SK-N-DZ (cell line): ENCODE measurements around the gene GLRX5.

ENCODE experiments used
- DNase-seq: peaks from one replicate; pipeline ENCODE4 v3.0.0-alpha.2; 2015; ENCODE audit warnings: low spot score

The GLRX5 gene

DNA sequence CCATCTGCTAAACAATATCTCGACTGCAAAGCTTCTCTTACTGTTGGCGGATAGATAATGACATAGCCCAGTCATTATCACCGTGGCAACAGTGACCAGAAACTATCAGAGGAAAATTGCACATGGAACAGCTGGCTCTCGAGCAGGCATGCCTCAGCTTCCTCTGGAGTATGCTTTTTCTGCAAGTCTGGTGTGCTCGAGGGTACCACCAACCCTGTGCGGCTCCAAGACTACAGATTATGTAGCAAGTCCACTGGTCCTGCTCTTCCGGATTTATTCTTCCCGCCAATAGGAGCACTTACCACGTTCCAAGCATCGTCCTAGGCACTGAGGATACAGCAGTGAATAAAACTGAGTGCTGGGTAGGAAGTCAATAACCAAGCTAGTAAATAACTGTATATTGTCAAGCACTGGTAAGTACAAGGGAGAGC, 1.4 kb upstream of the GLRX5 start:
- peak; percentile 15 for DNase-seq

DNA sequence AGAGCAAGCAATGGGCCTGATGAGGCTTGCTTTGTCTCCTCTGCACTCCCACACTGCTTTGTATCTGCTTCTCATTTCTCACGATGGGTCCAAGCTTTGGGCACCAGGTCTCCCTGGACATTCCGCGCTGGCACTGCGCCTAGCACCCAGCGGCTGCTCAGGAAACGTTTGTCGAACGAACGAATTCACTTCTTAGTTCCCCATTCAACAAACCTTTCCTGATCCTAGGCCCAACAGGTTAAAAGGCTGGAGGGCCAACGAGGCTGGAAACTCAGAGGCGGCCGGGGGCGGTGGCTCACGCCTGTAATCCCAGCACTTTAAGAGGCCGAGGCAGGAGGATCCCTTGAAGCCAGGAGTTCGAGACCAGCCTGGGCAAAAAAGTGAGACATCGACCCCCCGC, 1.0 kb upstream of the GLRX5 start:
- no peak for DNase-seq

DNA sequence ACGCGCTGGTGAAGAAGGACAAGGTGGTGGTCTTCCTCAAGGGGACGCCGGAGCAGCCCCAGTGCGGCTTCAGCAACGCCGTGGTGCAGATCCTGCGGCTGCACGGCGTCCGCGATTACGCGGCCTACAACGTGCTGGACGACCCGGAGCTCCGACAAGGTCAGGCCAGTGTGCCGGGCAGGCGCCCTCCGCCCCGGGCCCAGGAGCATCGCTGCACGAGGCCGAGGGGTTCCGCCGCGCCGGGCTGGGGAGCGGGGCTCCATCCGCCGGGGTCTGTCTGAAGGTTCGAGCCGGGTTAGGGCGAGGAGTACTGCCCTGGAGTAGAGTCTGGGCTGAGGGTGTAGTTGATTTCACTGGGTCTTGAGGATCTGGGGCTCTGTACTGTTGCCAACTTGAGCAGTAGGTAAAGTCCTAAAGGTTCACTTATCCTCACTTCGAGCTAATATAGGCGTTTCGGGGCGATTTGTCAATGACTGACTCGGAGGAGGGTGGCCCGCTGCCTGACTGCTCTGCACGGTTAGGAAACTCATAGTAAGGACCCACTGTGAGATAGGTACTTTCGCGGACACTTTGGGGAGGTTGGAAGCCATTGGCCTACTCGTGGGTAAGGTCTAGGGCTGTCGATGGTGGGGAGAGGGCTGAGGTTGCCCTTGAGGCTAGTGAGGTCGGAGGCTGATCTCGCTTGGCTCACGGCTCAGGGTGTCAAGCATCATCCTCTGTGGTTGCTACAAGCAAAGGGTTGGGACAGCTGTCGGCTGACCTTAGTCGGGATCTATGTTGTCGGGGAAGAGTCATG, 574 bp downstream of the GLRX5 start:
- DNase-seq = no peak

DNA sequence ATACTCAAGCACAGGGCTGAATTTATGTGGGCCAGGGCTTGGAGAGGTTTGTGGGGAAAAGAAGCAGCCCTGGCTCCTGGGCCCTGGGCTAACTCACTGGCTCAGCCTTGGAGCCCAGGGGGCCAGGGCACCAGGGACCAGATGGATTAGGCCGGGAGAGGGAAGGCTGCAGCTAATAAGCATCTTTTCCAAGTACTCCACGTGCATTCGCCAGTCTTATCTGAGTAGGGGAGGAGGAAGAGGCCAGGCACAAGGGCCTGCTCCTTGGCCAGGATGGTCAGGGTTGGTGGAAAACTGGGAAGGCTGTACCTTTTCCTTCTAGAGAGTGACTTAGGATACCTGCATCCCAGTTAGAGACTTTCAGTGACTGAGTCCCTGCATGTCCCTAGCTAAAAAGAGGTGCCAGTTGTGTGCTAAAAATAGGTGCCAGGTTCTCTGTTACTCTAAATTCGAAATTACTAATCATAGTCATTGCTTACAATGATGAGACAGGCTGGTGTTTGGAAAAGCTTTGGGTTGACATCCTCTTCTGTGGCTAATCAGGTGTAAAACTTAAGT, 1.3 kb downstream of the GLRX5 start:
- no peak for DNase-seq

DNA sequence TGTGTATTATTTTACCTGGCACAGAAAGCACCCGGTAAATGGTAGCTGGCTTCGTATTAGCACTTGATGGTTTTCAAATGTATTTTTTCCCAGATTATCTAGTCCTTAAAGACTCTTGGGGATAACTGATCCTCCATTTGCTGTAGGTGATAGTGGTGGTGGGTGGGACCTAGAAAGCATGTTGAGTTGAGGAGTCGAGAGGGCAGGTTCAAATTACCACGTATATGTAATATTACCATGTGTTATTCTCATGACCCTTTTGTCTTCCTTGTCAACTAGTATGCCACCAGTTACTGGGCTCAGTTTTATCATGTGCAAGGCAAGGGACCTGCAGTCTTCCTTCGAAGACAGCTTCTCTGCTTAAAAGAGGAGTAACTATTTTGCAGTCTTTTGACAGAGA, 1.8 kb downstream of the GLRX5 start:
- DNase-seq = no peak

DNA sequence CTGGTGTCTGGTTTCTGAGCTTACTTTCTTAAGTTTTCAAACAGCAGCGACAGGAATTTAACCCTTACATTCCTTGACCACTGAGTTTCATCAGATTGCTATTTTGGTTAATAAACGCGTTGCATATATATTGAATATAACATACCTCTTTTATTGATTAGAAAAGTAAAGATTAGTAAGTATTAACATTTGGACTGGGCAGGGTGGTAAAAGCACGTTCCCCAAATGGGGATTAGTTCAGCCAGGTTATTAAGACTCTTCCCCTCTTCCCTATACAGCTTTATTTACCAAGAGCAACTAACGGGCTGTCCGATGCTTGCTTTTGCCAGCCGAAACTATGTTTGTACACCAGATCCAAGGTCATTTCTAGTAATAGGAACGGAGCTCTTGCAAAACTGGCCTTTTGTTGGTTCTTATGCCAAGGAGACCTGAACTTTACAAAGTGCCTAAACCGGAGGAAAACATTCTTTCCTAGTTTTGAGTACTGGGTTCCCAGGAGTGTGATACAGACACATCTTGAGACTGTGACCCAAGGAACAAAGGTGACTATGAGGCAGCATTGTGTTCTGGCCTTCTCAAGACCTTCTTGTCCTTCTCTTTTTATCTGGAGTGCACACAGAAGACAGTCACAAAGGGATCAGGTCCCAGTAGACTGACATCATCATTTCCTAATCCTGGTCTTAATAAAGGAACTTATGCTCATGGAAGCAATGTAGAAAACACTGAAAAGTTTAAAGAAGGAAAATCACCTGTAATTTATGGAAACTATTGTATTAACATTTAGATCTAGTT, 2.6 kb downstream of the GLRX5 start:
- DNase-seq = no peak

DNA sequence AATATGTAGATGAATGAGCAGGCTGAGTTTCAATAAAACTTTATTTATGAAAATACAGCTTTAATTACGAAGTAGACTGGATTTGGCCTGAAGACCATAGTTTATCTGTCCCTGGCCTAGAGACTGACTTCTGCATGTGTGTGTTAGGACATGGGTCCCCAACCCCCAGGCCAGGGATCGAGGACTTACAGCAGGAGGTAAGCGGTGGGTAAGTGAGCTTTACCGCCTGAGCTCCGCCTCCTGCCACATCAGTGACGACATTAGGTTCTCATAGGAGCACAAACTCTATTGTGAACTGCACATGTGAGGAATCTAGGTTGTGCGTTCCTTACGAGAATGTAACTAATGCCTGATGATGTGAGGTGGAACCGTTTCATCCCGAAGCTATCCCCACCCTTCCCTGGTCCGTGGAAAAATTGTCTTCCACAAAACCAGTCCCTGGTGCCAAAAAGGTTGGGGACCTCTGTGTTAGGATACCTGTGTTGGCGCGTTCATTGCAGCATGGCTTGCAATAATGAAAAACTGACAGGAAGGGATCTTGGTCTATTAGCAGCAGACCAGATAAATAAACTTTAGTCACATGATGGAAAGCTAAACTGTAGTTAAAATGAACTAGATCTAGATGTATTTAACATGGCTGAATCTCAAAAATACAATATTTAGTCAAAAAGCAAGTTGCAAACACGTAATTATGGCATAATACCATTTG, 4.1 kb downstream of the GLRX5 start:
- no peak for DNase-seq

DNA sequence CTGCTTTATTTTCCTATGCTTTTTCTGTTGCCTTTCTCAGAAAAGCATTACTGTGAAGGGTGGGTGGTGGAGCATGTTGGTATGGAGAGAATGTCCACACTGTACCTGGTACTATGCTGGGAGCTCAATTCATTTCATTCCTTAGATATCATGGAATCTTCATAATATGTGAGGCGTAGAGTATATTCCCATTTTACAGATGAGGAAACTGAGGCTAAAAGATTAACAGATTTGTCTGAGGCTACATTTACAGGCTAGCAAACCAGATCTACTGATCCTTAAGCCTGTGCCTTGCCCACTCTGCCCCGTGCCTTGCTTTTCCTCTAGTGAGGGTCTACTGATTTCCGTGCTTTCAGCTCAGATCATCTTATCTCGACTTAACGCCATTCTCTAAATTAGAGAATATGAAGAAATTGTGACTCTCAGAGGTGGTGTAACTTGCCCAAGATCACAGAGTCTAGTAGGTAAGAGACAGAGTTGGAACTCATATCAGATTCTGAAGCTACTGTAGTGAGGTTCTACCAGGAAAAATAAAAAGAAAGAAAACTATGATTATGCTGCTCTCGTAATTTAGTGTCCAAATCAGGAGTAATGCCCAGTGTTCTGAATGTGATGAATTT, 5.5 kb downstream of the GLRX5 start:
- DNase-seq = no peak

DNA sequence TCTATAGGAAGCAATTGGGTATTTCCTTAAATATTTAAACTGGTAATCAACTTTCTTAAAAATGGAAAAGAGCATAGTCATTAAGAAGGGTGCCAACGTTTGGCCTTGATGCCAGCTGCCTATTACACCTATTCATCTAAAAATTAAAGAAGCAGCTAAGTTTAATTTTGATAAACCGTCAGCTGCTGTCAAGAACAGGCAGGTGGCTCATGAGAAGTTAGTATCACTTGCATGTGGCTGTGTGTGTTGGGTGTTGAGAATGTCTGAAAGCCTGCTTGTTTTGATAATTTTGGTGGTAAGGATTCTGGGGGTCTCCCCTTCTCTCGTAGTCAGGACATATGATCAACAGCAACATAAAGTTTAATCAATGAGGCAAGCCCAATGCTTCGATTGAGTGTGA, 6.5 kb downstream of the GLRX5 start:
- DNase-seq = no peak

DNA sequence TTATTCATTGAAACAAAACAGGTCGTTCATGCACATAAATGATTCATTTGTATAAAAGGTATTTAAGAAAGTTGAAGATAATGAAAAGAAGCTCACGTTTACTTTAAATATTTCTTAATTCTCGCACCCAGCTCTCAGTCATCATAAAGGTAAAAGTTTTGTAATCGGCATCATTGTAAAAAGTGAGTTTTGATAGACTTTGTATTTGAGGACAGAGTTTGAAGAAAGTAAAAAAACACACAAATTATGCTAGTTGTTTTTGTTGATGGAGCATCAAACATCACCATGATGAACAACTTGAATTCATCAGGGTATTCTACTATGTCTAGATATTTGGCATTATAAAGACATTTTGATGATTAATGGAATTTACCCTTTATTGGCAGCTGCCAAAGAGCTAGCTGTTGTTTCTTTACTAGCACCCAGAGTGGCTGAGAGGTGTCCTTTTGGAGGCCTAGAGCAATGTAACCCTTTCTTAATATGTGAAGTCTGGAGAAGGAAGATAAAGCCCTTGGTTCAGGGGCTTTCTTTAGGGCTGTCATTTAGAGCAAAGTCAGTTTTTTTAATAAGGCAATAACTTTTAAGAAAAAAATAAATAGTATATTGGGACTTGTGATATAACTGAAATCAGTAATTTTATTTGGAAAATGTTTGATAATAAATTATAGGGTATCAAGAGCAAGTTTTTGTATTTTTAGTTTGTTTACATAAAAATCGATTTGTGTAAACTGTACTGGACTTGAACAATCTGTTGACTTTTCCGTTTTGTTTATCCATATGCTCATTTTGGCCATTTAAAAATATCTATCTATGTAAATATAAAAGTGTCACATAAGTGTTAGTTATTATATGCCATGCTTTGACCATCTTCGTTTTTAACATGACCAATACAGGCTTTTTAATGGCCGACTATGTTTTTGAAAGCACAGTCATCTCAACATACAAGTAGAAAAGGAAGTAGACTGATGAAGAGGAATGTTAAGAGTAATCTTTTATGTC, 7.4 kb downstream of the GLRX5 start:
- DNase-seq = no peak

DNA sequence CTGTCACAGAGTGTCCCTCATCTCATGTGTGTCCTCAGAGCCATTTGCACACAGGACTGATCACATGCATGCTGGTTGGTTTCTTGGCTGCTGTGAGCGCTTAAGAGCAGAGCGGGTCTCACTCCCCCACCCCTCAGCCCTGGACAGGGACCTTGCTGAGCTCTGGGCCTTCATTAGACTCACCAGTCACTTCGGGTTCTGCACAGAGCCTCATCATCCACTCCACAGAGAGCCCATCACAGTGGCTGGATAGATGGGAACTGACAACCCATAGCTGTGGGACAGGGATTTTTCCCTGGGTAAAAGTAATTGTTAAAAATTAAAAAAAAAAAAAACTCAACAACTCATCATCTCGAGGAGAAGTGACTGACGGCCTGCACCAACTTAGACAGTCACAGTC, 8.2 kb downstream of the GLRX5 start:
- no peak for DNase-seq

DNA sequence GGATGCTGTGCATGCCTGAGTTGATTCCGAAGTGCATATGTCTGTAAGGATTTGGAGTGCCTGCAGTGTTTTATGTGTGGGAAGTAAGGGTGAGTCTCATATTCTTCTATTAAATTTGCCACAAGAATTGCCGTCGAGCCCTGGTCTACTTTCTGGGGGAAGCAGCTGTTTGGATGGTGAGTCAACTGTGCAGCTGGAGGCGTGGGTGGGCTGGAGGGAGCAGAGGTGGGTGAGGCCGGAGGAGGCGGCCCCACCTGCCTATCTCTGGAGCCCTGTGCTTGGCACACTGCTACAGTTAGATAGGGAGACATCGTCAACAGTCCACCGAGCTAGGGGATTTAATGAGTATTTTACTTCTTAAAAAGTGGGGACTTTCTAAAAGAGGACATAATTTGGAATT, 9.7 kb downstream of the GLRX5 start:
- DNase-seq = no peak

DNA sequence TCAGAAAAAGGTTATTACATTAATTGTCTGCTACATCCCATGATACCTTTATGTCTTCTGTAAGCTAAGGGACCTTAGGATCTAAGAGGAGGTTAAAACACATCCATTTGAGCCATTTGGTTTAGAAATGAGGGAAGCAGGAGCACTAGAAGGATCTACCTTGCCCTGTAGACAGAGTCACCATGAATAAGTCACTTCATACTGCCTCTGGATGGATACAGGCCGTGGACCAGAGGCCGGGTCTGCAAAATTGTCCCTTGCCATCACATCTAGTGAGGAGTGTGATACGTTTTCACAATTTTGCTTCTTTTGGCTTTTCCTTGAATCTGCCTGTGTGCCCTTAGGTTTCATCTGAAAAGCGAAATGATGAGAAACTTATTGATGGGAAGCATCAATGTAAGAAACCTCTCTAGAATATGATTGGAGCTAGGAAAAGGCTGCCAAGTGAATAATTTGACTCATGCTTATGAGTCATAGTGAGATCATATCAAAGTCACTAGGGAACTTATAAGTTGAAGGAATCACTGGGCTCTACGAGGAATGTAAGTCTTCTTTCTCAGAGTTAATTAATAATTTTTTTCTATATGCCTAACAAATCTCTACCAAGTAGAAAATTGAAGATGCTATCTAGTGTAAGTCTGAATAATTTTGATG, 10.8 kb downstream of the GLRX5 start:
- DNase-seq = no peak

DNA sequence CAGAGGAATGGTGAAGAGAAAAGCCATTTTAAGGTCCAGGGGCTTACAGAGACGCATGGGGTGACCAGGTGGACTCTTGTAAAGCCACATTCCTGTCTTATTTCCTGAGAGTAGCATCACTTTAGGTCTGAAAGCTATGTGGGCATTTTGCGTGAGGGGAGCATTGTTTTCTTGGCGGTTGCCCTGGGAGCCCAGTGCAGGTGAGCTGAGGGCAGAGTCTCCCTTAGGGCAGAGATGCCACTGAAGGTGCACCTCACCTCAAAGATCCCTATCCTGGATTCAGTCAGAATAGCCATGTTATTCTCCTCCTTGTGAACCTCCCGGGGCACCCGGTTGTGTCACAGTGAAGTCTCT, 12.4 kb downstream of the GLRX5 start:
- DNase-seq = no peak

DNA sequence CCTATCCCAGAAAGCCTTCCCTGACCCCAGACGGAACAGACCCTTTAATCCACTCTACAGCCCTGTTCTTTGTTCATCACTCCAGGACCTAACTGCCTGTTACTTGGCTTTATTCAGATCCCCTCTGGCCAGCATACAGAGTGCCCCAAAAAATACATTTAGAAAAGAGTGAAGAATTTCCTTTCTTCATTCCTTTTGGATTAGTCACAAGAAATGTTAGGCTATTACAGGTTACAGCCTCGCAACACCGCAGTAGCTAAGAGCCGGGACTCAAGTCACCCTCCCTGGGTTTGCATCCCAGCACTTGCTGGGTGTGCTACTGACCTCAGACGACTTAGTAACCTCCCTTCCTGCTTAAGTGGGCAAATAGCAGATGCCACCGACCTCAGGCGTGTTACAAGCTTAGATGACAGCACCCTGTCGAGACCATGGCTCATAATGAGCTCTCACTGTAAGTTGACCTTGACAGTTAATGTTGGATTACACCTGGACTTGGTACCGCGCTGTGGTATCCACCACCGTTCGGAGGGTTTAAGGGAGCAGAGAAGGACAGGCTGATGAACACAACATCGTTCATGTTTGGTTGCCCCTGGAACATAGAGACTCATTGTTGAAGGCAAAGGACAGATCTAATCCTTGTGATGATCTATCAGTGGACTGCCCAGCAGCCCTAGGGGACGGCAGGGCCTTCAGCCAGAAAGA, 12.9 kb downstream of the GLRX5 start:
- no peak for DNase-seq

DNA sequence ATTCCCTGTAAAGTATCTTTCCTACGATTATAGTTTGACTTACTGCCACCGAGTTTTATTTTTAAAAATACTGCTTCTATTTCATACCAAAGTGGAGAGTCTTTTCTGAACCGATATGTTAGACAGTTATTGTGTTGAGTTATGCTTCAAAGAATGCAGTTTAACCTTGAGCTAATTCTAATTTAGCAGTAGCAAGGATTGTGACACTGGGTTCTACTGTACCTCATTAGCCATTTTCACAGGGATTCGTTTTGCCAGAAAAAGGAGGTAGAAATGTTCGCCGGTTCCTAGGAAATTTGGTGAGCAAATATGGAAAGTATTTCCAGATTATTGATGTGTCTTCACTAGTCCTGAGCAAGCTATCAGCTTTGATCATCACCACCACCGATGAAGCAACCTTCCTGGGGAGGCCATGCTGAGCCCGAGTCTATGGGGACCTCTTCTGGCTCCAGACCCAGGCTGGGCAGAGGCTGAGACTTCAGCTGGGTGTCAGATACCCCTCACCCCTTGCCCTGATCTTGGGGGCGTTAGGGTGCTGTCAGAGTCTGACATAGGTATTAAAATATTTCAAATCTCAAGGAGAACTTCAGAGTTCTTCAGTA, 13.6 kb downstream of the GLRX5 start:
- DNase-seq = no peak

DNA sequence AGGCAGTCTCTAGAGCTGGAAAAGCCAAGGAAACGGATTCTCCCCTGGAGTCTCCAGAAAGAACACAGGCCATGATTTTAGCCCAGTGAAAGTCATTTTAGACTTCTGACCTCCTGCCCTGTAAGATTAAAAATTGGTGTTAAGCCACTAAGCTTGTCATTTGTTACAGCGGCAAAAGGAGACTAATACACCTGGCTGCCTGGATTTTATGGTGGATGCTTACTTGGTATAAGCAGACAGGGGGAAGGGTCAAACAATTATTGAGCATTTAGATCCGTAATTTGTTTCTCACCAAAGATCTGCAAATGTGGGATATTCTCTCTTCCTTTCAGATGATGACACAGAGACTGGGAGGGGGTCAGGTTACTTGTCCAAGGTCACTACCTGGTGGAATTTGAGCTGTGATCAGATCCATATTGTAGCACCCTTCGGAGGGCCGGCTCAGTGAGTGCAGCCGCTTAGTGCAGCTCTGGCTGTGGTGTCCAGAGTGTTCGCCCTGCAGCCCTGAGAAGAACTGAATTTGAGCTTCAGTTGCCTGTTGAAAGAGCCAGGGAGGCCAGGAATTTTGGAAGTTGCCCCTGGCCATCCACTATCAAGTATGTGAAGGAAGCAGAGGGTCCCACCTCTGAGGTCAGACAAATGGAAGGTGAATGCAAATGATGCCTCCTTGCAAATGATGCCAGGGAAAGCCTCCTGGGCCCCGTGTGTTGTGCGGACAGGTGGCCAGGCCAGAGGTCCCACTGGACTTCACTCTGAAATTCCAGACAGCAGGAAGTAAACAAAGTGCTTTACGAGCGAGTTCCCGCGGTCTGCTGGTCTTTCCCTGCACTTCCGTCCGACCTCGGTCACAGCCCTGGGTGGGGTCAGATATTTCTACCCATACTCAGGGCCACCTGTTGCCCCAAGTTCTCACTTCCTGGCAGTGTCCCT, 15.1 kb downstream of the GLRX5 start:
- DNase-seq = no peak

DNA sequence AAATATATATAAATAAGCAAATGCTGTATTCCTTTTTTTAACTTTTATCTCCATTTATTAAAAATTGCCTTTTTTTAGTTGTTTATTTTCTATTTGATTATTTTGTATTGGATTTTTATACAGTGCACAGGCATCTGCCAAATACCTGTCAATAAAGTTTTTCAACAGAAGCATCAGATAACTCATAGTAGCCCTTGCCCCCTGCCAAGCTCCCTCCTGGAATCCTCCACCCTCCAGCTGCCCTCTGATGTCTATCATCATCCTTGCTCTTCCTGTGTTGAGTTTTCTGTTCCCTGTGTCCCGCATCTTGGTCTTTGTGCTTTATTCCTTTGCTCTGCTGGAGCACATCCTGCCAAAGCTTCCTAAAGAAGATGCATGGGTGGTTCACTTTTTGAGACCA, 16.6 kb downstream of the GLRX5 start:
- no peak for DNase-seq
